SK-N-SH treated with all-trans-retinoic acid at 6 μM for 48 hours (cell line): ENCODE results near the gene INTS14.
"Not testable (repeated sequence)": the region's sequence is repeated elsewhere in the genome, so short reads cannot be mapped to it uniquely, and the experiment has no call there.

ENCODE experiments used
- ATAC-seq: fragments of 200-7000 bp; cut with Tn5 transposase; 3 replicates; pipeline ENCODE4 v1.9.1; 2020; ENCODE audit warnings: mild to moderate bottlenecking, moderate library complexity
- ARNTL ChIP-seq: fragments of 450-650 bp; formaldehyde crosslinking; IDR thresholded peaks from 2 replicates; pipeline ENCODE4 v1.5.0; 2020; ENCODE audit warnings: low read depth, mild to moderate bottlenecking, moderate library complexity, borderline replicate concordance
- BACH2 ChIP-seq: fragments of 250-450 bp; sonication (Bioruptor Pico); IDR thresholded peaks from 2 replicates; pipeline ENCODE4 v1.9.0; 2021; ENCODE audit warnings: mild to moderate bottlenecking, borderline replicate concordance
- CREB5 ChIP-seq: fragments of 250-450 bp; sonication (Bioruptor Pico); IDR thresholded peaks from 2 replicates; pipeline ENCODE4 v1.5.1; 2020; ENCODE audit warnings: low read depth, mild to moderate bottlenecking, moderate library complexity
- CSDC2 ChIP-seq: fragments of 250-450 bp; sonication (Bioruptor Pico); IDR thresholded peaks from 2 replicates; pipeline ENCODE4 v1.5.0; 2020; ENCODE audit warnings: mild to moderate bottlenecking, moderate library complexity
- ESRRG ChIP-seq: fragments of 250-450 bp; sonication (Bioruptor Pico); IDR thresholded peaks from 2 replicates; pipeline ENCODE4 v1.6.1; 2021; ENCODE audit warnings: mild to moderate bottlenecking
- GLIS3 ChIP-seq: fragments of 250-450 bp; sonication (Bioruptor Pico); IDR thresholded peaks from 2 replicates; pipeline ENCODE4 v1.5.0; 2020; ENCODE audit warnings: mild to moderate bottlenecking, moderate library complexity
- ISL1 ChIP-seq: fragments of 250-450 bp; sonication (Bioruptor Pico); IDR thresholded peaks from 2 replicates; pipeline ENCODE4 v2.1.2; 2022; ENCODE audit warnings: mild to moderate bottlenecking, moderate library complexity
- OSR1 ChIP-seq: fragments of 250-450 bp; sonication (Bioruptor Pico); IDR thresholded peaks from 2 replicates; pipeline ENCODE4 v1.8.0; 2022; ENCODE audit warnings: moderate library complexity, mild to moderate bottlenecking, inconsistent platforms
- PATZ1 ChIP-seq: fragments of 250-450 bp; sonication (Bioruptor Pico); IDR thresholded peaks from 2 replicates; pipeline ENCODE4 v1.8.0; 2020; ENCODE audit warnings: mild to moderate bottlenecking, moderate library complexity, borderline replicate concordance
- POU6F1 ChIP-seq: fragments of 250-450 bp; sonication (Bioruptor Pico); IDR thresholded peaks from 2 replicates; pipeline ENCODE4 v1.8.0; 2021; ENCODE audit warnings: low read depth, mild to moderate bottlenecking, moderate library complexity, borderline replicate concordance
- PPARA ChIP-seq: fragments of 250-450 bp; sonication (Bioruptor Pico); IDR thresholded peaks from 2 replicates; pipeline ENCODE4 v1.5.0; 2020; ENCODE audit warnings: mild to moderate bottlenecking, borderline replicate concordance
- RARB ChIP-seq: fragments of 250-450 bp; sonication (Bioruptor Pico); IDR thresholded peaks from 2 replicates; pipeline ENCODE4 v1.8.0; 2021; ENCODE audit warnings: mild to moderate bottlenecking, moderate library complexity
- SNAI2 ChIP-seq: fragments of 250-450 bp; sonication (Bioruptor Pico); IDR thresholded peaks from 2 replicates; pipeline ENCODE4 v1.5.0; 2020; ENCODE audit warnings: mild to moderate bottlenecking, moderate library complexity
- TCF4 ChIP-seq: fragments of 250-450 bp; sonication (Bioruptor Pico); IDR thresholded peaks from 2 replicates; pipeline ENCODE4 v1.8.0; 2021; ENCODE audit warnings: mild to moderate bottlenecking, moderate library complexity, borderline replicate concordance
- TOX ChIP-seq: fragments of 250-450 bp; sonication (Bioruptor Pico); IDR thresholded peaks from 2 replicates; pipeline ENCODE4 v1.8.0; 2021; ENCODE audit warnings: mild to moderate bottlenecking, moderate library complexity, borderline replicate concordance
- TSHZ2 ChIP-seq: fragments of 250-450 bp; sonication (Bioruptor Pico); IDR thresholded peaks from 2 replicates; pipeline ENCODE4 v1.5.0; 2020; ENCODE audit warnings: mild to moderate bottlenecking, moderate library complexity
- ZC3H10 ChIP-seq: fragments of 250-450 bp; sonication (Bioruptor Pico); IDR thresholded peaks from 2 replicates; pipeline ENCODE4 v1.5.1; 2021; ENCODE audit warnings: mild to moderate bottlenecking, moderate library complexity
- ZFP3 ChIP-seq: fragments of 250-450 bp; sonication (Bioruptor Pico); IDR thresholded peaks from 2 replicates; pipeline ENCODE4 v1.5.0; 2020; ENCODE audit warnings: mild to moderate bottlenecking, moderate library complexity
- ZFP30 ChIP-seq: fragments of 450-650 bp; formaldehyde crosslinking; IDR thresholded peaks from 2 replicates; pipeline ENCODE4 v1.5.0; 2022; ENCODE audit warnings: mild to moderate bottlenecking, moderate library complexity
- ZNF565 ChIP-seq: fragments of 450-650 bp; formaldehyde crosslinking; conservative IDR thresholded peaks from 2 replicates; pipeline ENCODE4 v1.5.0; 2020; ENCODE audit warnings: low read depth, mild to moderate bottlenecking, moderate library complexity
- ZNF70 ChIP-seq: fragments of 450-650 bp; formaldehyde crosslinking; IDR thresholded peaks from 2 replicates; pipeline ENCODE4 v1.5.0; 2020; ENCODE audit warnings: mild to moderate bottlenecking, moderate library complexity
- ZNF8 ChIP-seq: fragments of 450-650 bp; formaldehyde crosslinking; IDR thresholded peaks from 2 replicates; pipeline ENCODE4 v1.5.0; 2020; ENCODE audit warnings: mild to moderate bottlenecking, moderate library complexity

Gene INTS14

GRCh38 chr15:65558336-65558735, 52.6 kb downstream of the INTS14 start:
- ATAC-seq = no peak
- TF ChIP-seq PATZ1 (CRISPR knock-in tag) = no peak
- no peak for TF ChIP-seq ZNF565 (CRISPR knock-in tag)
- no peak for TF ChIP-seq RARB (CRISPR knock-in tag)

- no peak for TF ChIP-seq PATZ1 (CRISPR knock-in tag)
- no peak for TF ChIP-seq TOX (CRISPR knock-in tag)
- no peak for TF ChIP-seq ZNF8 (CRISPR knock-in tag)
- no peak for TF ChIP-seq ISL1
- no peak for TF ChIP-seq POU6F1 (CRISPR knock-in tag)
- no peak for TF ChIP-seq OSR1
- no peak for TF ChIP-seq CSDC2
- TF ChIP-seq TSHZ2 = no peak
- TF ChIP-seq ZFP3 = no peak
- no peak for TF ChIP-seq PPARA (CRISPR knock-in tag)
- TF ChIP-seq ESRRG (CRISPR knock-in tag) = no peak
- TF ChIP-seq GLIS3 (CRISPR knock-in tag) = no peak
- no peak for TF ChIP-seq BACH2
- TF ChIP-seq ARNTL = no peak
- TF ChIP-seq ZFP30 (CRISPR knock-in tag) = no peak
- no peak for ATAC-seq
These were observed 54.3 kb downstream of the INTS14 start for GRCh38 chr15:65556622-65557021.

- TF ChIP-seq ZNF8 (CRISPR knock-in tag) (no peak), BACH2 (no peak), TOX (CRISPR knock-in tag) (no peak), ZNF70 (CRISPR knock-in tag) (no peak), TCF4 (no peak), PPARA (CRISPR knock-in tag) (no peak), ZFP3 (no peak)
- TF ChIP-seq, all 23 proteins: peak for 0
- ATAC-seq = no peak
These were observed 57.2 kb downstream of the INTS14 start for GRCh38 chr15:65553691-65554090.

GRCh38 chr15:65552851-65553250, 58.1 kb downstream of the INTS14 start:
- not testable (repeated sequence) for ATAC-seq

- no peak for ATAC-seq
- TF ChIP-seq CREB5 (no peak), ZFP3 (no peak), SNAI2 (CRISPR knock-in tag) (no peak), ZC3H10 (CRISPR knock-in tag) (no peak), OSR1 (no peak), PATZ1 (CRISPR knock-in tag) (no peak), TOX (CRISPR knock-in tag) (no peak), TCF4 (no peak), ARNTL (no peak)
These were observed 59.7 kb downstream of the INTS14 start for GRCh38 chr15:65551183-65551582.
